ENCODE data around the gene MUSTN1.
A peak's percentile ranks its signal among the peaks of the same experiment; 100 is the strongest.

MUSTN1 gene

DNA sequence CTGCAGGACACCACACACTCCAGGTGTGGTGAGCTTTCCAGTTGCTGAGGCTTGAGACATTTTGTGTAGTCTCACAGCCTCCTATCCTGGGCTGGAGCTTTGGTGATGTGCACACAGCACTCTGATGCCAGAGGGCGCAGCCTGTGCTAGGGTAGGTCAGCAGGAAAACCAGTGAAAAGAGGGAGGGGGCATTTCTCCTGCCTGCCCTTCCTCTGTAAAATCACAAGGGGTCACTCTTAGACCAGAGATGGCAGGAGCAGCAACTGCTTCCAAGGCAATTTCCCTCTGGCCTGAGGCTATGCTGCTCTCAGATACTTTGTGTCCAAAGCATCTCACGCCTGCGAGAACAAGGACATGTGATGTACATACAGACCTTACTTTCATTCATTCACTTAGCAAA, 16.5 kb upstream of the MUSTN1 start:
- DNase-seq, result peak; percentile 77

DNA sequence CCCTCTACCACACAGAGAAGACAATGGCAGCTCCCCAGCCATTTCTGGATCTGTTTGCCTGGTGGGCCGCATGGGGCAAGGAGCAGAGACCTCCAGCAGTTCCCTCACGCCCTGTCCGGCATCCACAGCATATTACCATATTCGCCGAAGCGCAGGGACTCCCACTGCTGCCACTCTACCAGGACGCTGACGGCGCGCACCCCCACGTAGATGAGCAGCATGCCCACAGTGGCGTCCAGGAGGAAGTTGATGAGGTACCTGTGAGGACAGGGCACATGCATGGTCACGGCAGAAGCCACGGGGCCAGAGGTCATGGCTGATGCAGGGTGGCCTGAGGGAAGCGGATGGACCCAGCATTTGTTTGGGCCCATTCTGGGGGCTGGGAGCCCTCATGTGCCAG, 14.8 kb upstream of the MUSTN1 start:
- no peak for DNase-seq

DNA sequence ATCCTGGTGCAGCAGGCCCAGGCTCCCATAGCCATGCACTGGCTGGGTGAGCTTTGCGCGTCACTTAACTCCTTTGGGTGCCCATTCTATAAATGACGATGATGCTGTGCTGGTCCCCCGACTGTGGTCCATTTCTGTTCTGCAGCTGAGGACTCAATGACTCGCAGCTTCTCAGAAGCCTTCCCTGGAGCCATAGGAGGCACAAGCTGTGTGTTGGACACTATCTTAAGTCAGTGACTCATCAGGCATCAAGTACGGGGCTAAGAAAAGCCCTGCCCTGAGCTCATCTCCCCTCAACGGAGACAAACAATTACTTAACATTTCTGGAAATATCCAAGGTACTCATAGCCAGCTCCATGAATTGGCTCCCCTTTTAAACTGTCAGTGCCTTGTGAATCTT, 13.8 kb upstream of the MUSTN1 start:
- DNase-seq, result no peak

DNA sequence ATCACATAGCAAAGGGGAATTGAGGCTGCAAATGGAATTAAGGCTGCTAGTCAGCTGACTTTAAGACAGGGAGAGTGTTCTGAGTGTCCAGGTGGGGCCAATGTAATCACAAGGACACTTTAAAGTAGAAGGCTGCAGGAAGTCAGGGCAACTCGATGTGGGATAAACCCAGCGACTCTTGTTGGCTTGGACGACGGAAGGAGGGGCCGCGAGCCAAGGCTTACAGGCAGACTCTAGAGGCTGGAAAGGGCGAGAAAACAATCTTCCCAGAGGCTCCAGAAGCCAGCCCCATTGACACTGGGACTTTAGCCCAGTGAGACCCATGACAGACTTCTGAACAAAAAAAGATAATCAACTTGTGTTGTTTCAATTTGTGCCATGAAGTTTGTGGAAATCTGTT, 12.9 kb upstream of the MUSTN1 start:
- no peak for DNase-seq

DNA sequence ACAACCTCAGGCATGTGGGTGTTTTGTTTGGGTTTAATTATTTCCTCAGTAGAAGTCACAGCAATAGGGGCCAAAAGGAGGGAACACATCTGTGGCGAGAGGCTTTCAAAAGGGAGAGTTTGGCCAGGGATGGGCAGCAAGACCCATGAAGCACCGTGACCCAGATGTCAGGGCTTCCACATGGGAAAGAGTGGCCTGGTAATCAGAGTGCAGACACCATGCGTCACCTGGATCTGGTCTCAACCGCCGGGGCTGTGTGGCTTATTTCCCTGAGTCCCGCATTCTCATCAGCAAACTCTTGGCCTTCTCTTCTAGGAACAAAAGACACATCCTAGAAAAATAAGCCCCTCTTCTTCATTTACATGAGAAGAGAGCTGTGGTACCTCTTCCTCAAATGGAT, 12.4 kb upstream of the MUSTN1 start:
- DNase-seq, result no peak

DNA sequence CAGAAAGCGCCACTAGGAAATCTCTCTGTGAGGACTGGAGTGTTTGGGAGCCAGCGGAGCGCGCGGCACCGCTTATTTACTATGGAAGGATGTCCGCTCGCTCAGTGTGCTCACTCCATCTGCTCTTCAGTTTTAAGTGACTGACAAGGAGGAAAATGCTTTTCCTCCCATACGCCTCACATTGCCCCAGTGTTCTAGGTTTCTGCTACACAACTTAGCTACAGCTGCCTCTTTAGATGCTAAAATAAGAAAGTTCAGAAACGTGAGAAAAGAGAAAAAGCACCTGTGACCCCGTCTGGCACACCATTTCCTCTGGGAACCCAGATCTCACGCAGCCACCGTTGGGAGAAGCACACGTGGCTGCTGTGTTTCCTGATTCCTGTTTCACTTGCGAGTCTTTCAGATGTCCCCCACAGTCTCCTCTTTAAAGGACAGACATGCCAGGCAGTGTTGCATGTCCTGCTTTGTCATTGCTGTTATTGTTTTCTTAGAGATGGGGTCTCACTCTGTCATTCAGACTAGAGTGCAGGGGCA, 11.7 kb upstream of the MUSTN1 start:
- no peak for DNase-seq

DNA sequence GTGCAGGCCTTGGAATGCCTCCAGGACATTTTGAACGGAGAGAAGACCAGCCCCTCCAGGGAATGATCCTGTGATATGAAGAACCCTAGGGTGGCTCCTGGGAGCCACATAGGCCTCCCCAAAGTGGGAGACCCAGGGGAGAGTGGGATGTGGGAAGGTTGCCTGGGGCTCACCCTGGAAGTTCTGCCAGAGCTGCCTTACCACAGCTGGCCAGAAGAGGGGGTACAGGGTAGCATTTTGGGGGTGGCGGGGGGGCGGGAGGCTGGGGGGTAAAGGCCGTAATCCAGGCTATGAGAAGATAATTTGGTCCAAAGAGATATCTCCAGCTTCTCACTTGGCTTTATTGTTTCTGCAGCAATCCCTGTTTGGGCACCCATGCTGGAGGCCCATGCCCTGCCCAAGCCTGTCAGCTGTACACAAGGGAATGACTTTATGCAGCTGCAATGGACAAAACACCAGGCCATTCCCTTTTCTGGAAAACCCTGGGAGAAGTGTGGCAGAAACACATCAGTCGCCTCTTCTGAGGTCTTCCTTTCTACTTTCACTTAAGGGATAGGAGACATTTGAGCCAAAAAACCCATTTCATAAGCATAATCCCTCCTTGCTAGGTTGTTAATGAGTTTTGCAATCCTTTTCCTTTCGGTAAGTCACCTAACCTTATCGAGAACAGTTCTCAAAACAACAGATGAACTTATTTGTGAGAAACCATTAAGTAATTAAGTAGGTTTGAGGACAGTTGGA, 11.0 kb upstream of the MUSTN1 start:
- DNase-seq, result no peak

DNA sequence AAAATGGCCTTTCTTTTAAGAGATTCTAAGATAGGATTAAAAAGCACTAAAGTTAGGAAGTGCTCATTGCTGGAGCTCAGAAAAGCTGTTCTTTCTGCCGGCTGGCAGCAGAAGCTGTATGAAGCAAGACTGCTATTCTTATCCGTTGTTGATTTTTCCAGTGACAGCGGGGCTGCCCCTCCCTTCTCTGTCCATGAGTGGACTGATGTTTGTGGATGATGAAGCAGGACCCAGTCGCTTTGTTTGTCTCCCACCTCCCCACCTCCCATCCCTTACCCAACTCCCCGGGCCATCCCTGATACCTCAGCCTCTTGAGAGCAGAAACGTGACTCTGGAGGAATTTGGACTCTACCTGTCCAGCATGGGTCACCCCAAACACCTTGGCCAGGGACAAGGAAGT, 10.3 kb upstream of the MUSTN1 start:
- DNase-seq, result no peak

DNA sequence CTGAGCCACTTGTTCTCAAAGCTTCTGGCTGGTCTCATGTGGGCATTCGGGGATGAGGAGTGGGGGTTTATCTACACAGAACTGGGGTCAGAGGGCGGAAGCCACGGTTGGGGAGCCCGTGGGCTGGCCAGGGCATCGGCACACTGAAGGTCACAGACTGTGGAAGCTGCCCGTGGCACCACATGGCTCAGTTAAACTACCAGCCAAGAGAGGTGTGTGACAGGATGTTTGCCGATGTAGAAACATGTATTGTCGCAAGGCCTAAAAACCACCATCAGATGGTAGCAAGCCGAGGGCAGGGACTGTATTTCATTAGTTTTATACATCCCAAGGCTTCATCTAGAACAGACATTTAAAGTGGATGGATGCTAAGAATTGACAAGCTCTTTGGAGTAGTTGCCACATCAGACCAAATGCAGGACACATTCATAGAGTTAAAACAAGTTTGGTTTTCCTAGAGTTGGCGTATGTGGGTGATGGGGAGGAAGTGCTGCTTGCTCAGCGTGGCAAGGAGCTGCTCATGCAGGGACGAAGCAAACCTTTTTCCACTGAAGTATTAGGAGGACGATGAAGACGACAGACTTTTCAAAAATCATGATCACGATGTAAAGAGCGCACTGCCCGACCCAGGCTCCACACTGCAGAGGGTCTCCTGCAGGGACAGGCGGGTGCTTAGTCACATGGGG, 9.6 kb upstream of the MUSTN1 start:
- DNase-seq, result no peak

DNA sequence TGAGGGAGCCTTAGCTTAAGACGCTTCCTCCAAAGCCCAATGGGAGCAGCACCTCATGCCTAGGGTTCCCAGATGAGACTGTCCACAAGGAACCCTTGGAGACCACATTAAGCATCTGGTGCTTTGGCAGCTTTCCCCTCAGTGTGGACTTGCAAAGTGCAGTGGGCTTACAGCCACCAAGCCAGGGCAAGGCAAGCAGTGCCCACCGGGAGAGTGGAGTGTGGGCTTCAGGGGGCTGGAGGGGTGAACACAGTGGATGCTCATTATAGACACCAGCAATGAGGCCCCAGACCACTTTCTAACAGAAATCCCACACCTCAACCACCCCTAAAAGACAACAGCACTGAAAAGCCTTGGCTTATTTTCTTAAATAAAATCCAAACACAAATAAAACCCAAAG, 9.1 kb upstream of the MUSTN1 start:
- no peak for DNase-seq

DNA sequence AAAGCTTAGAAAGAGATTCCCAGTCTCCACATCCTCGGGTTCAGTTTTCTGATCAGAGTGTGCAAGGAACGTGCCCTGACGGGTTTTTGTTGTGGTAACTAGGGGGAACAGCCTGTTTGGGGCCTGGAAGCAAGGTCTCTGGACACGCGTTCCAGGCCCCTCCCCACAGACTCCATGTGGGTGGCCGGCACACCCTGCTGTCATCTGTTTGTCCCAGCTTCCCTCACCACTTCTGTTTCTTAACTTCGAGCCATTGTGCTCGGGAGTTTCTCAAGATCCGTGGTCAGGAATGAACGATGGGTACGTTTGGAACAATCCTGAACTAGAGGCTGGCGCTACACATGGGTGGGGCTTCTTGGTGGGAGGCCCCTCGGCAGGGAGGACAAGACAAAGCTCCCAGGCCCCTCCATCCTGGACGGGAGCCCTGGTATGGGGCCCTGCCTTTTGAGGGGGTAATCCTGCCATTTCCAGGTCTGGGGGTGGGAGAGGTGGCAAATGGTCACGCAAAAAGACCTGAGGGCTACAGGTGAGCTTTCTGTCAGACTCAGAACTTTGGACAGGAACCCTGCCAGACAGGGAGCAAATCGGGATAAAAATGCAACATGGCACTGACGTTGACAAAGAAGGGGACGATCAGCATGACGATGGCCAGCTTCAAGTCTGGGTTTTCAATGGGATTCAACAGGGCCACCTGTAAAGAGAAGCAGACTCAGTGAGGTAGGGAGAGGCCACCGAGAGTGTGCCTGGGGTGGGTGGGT, 8.5 kb upstream of the MUSTN1 start:
- DNase-seq, result no peak

DNA sequence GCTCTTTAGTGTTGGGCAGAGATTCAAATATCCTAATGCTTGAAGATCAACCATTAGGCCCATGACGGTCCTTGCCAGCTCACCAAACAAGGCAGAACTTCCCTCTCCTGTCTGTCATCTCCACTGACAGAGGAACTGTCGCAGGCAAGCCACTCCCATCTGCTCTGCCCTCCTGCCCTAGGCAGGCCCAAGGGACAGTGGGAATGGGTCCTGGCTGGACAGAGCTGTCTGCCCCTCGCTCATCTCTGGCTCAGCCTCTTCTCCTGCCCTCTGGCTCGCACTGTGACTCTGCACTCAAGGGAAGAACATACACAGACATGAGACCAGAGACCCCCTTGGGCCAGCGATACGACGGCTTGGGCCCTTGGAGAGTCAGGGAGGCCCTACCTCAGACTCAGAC, 7.6 kb upstream of the MUSTN1 start:
- DNase-seq, result no peak

DNA sequence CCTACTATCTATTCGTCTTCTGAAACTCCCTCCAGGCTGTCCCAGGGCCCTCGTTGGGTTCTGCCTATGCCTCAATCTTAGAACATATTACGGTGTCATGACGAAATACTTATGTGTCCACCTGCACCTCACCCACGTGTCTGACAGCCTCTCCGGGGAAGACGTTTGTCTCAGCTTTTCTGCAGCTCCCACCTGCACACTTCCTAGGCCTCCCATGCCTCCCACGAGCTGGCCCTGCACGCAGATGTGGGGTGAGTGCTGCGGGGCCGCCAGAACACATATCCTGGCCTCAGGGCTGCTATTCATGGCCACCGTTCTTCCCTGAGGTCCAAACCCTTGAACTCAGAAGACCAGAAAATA, 7.1 kb upstream of the MUSTN1 start:
- DNase-seq, result no peak

DNA sequence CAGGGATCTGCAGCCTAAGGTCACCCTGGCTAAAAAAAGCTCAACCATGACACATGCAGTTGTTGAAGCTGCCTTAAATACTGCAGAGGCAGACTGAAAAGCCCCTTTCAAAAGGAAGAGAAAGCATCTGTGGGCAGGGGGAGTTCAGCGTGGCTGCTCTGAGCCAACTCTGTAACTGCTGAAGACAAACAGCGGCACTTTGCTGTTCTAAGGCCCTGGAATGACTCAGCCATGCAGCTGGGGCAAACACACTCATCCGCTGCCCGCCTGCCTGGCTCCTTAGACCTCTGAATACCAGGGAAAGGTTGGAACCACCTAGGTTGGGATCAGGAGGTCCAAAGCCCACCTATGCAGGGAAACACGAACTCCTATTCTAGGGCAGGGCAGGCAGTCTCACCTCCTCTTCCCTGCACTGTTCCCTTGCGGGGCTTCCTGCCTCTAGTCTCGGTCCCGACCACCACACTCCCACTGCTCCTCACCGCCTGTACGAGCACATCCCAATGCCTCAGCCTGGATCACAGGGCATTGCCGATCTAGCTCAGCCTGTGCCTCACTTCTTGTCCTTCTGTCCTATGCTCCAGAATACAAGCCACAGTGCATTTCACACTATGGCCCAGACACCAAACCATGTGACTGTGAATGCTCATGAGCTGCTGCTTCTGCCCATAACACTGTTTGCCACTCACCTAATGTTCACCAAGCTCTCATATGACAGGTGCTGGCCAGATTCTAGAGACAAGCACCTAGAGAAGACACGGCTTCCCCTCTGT, 6.6 kb upstream of the MUSTN1 start:
- no peak for DNase-seq

DNA sequence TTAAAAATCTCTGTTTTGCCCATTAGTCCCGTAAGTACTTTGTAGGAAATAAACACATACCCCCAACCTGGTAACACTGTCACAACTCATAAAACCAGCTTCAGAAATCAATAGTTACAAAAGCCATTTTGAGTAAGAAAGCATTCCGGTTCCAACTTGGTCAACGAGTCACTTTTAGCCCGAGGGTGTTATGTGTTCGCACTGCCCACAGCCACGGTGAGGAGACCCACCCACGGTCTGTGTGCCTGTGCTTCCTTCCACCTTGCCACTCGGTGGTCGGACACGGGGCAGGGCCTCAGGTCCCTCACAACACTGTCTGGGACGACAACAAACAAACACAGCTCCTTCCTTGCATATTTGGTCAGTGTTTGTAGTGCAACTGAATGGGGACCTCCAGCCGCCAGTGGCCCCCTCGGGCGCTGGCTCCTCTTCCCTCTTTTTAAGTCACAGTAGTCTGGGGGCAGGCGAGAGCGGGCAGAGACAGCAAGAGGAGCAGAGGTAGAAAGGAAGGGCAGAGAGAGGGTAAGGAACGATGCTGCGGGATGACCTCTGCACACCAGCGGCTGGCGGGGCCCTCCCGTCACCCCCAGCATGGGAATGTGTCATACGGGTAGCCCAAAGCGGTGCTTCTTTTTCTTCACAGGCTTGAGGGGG, 5.2 kb upstream of the MUSTN1 start:
- DNase-seq, result no peak

DNA sequence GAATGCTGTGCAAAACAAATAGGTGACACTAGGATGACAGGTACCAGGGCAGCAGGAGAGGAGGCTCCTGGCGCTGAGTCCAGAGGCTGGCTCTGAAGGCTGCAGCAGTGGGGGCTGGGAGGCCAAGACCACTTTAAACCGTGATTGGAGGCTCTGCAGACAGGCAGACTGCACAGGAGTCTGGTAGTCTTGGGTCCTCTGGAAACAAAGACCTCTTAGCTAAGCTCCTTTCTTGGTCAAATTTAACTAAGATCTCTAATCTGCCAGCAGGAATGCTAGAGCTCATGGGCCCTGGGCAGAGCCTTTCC, 4.4 kb upstream of the MUSTN1 start:
- DNase-seq, result no peak

DNA sequence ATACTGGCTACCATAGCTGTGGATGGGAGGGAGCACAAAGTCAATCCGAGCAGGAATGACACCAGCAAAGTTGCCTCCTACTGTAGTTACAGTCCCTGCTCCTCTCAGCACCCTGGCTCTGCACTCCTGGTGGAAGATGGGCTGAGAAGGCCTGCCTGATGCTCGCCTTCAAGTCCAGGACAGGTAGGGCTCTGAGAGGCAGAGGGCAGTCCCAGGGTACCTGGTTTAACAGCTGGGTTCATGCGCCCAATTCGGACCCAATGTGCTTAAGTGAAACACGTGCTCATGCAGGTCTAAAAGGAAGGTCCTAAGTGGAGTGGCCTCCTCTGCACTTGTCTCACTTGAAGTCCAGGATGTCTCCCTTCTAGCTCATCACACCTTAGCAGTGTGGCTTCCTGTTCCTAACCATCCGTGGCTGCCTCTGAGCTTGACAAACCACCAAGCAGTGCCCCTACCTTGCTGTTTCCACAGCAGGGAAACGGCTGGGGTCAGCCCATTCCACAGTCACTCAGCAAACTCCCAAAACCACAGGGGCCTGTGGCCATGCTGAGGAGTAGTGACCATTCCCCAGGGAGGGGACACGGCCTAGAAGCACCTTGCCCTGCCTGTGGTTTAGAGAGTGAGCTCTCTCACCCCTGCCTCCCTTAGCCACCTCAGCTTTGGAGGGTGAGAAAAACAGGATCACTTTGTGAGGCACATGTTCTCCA, 3.9 kb upstream of the MUSTN1 start:
- no peak for DNase-seq

DNA sequence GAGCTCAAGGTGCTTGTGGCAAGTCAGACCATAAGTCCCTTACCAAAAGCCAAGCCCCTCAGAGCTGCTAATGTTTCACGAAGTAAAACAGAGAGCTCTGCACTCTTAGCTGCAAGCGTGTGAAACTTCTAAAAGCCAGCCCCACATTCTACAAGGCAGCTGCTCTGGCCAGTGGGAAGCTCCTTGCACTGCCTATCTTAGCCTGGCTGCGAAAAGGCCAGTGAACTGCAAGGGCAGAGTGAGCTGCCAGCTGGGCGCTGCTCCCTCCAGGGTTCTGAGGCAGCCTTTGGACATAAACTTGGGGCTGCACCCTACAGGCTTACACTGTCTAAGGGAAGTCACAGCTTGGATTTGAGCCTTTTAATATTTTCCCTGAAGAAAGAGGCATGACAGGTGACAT, 2.2 kb upstream of the MUSTN1 start:
- DNase-seq, result no peak

DNA sequence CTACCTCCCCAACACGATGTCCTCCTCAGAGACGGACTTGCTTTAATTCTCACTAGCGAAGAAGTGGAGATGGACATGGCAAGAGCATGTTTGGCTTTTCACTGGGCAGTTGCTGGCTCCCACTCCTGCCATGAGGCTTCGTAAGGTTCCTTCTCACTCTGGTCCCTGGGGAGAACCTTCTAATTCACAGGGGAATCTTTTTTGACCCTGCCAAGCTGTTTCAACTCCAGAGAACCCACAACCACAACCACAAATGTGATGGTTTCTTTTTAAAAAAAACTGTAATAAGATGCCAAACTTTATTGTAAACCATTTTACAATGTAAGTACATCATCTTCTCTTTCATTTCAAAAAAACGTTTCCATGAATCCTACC, 1.6 kb upstream of the MUSTN1 start:
- no peak for DNase-seq

DNA sequence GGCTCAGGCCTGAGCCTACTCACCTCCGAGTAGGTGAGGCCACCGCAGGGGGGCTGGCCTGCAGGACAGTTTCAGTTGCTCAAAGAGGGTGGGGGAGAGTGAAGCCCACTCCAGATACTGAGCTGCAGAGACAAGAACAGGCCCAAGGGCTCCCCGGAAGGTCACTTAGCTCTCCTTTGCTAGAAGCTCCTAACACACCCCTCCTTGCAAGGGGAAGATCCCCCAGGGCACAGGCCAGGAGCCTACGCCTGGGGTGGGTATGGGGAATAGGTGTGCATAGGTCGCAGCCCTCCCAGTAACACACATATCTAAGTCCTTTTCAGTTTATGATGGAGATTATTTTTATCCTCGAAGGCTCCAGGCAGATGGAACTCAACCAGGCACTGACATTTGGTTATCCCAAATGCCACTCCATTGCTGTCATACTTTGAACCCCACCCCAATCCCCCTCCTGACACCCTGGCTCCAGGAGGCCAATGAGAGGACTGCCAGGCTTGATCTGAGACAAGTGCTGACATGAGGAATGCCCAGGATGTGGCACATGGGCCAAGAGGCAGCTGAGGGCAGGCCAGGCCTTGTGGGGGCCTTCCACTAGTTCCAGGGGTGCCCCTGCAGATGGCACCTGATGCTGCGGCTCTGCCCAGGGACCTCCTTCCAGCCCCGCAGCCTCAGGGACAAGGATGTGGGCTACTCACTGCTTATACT, 1.1 kb upstream of the MUSTN1 start:
- no peak for DNase-seq

DNA sequence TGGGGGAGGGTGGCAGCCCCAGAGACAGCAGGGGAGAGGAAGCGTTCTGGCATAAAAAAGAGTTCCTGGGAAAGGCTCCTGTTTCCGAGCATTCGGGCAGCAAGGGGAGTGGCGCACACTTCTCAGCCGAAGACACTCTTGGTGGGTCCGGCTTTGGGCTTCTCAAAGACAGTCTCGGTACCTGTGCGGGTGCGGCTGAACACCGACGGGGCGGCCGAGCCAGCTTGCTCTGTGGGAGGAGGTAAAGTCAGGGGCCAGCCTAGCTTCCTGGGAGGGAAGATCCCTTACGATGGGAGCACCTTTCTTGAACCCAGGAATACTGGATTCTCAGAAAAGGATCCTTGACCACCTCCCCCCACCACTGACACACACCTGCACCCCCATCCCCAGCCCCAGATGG, 1.6 kb downstream of the MUSTN1 start:
- no peak for DNase-seq
